VCaP (cell line): ENCODE results near the gene MFSD6.
A peak's percentile ranks its signal among the peaks of the same experiment; 100 is the strongest.

Experiments used
- H3K27ac ChIP-seq: fragments of 450-650 bp; 2 replicates; pipeline ENCODE4 v1.5.1; 2017
- CTCF ChIP-seq: fragments of 450-650 bp; conservative IDR thresholded peaks from 2 replicates; pipeline ENCODE4 v1.5.1; 2017; ENCODE audit warnings: mild to moderate bottlenecking, moderate library complexity

MFSD6 gene

DNA sequence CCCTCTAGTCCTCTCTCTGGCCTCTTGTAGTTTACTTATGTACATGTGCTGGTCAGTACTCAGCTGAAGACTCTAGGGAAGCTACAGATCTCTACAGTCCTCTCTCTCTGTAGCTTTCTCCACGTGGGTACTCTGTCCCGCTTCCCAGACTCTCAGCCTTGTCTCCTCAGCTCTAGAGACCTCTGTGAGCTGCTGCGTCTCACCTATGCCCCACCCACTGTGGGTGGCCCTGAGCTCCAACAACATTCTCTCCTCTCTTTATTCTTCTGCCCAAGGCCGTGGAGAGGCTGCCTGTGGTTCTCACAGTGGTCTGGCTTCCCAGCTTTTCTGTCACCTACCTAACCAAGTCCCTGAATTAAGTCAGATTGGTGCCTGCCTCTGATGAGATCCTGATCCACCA, 33.4 kb downstream of the MFSD6 start:
- no peak for TF ChIP-seq CTCF
- no peak overlapping the region for H3K27ac ChIP-seq

DNA sequence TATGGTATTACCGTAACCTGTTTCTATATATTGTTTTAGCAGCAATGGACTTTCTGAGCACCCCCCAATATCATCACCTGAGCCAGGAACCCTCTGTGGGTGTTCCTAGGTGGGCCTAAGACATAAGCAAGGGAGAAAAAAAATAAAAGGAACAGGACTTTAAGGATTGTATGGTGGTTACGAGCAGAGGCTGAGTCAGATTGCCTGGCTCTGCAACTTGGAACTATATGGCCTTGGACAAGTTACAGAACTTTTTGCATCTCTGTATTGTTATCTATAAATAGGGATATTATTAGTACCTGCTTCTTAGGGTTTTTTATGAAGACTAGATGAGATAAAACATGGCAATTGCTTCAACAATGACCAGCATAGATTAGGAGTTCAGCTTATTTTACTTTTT, 34.9 kb downstream of the MFSD6 start:
- TF ChIP-seq CTCF, result no peak
- peak overlapping the region; percentile 63 for H3K27ac ChIP-seq

GRCh38 chr2:190443778-190444481, 35.8 kb downstream of the MFSD6 start:
- peak overlapping the region; percentile 63 for H3K27ac ChIP-seq
- TF ChIP-seq CTCF, result no peak

GRCh38 chr2:190444976-190445375, 36.8 kb downstream of the MFSD6 start:
- no peak for TF ChIP-seq CTCF
- H3K27ac ChIP-seq, result peak overlapping the region; percentile 63

- no peak overlapping the region for H3K27ac ChIP-seq
- no peak for TF ChIP-seq CTCF
Measured at GRCh38 chr2:190446193-190446592, 38.0 kb downstream of the MFSD6 start.

- no peak overlapping the region for H3K27ac ChIP-seq
Measured at GRCh38 chr2:190446750-190447516, 38.8 kb downstream of the MFSD6 start.

More at GRCh38 chr2:190446750-190447516, 38.8 kb downstream of the MFSD6 start:
- TF ChIP-seq CTCF, result no peak
